Endodermal cell (in vitro differentiated cells): Measurements from ENCODE around the gene PTPRM. TPM values are rescaled to one million over a fixed set of nuclear protein-coding genes. Genes with fewer than 3 reads are reported as not detected.

Source experiments
- DNase-seq: peaks from one replicate; pipeline ENCODE4 v3.0.0-alpha.2; 2017
- H3K27ac ChIP-seq: 2 replicates; pipeline ENCODE4 v1.5.1; 2013; ENCODE audit warnings: mild to moderate bottlenecking, low read depth, low read length, moderate library complexity
- H3K27me3 ChIP-seq: 2 replicates; pipeline ENCODE4 v1.6.1; 2013; ENCODE audit warnings: mild to moderate bottlenecking, low read length, moderate library complexity; ENCODE audit not compliant: insufficient read depth, control insufficient read depth, poor library complexity, severe bottlenecking
- H3K36me3 ChIP-seq: 2 replicates; pipeline ENCODE4 v1.7.0; 2013; ENCODE audit warnings: mild to moderate bottlenecking, low read length, moderate library complexity; ENCODE audit not compliant: control insufficient read depth, insufficient read depth
- H3K4me1 ChIP-seq: one replicate; pipeline ENCODE4 v1.7.0; 2013; ENCODE audit warnings: low read length; ENCODE audit not compliant: control insufficient read depth, insufficient read depth
- H3K4me3 ChIP-seq: 2 replicates; pipeline ENCODE4 v1.5.1; 2013; ENCODE audit warnings: mild to moderate bottlenecking, low read length, moderate library complexity
- H3K9ac ChIP-seq: 2 replicates; pipeline ENCODE4 v1.6.1; 2013; ENCODE audit warnings: mild to moderate bottlenecking, low read length, moderate library complexity; ENCODE audit not compliant: poor library complexity, severe bottlenecking; ENCODE audit errors: extremely low read depth
- H3K9me3 ChIP-seq: 2 replicates; pipeline ENCODE4 v1.6.1; 2013; ENCODE audit warnings: mild to moderate bottlenecking, low read length, moderate library complexity; ENCODE audit not compliant: control insufficient read depth
- H3K27ac Mint-ChIP-seq: 2 replicates; pipeline ENCODE4 v1.8.0; 2020; ENCODE audit warnings: mixed read lengths
- H3K27me3 Mint-ChIP-seq: 2 replicates; pipeline ENCODE4 v1.8.0; 2021; ENCODE audit warnings: mild to moderate bottlenecking, mixed read lengths; ENCODE audit not compliant: insufficient read depth
- H3K36me3 Mint-ChIP-seq: 2 replicates; pipeline ENCODE4 v1.8.0; 2020; ENCODE audit warnings: low read depth, mixed read lengths
- H3K4me1 Mint-ChIP-seq: 2 replicates; pipeline ENCODE4 v1.8.0; 2020; ENCODE audit warnings: mixed read lengths
- H3K4me3 Mint-ChIP-seq: 2 replicates; pipeline ENCODE4 v1.8.0; 2020; ENCODE audit warnings: mild to moderate bottlenecking, moderate library complexity, mixed read lengths
- H3K9me3 Mint-ChIP-seq: 2 replicates; pipeline ENCODE4 v1.8.0; 2020; ENCODE audit warnings: mild to moderate bottlenecking, mixed read lengths
- CTCF ChIP-seq: fragments of 200-600 bp; sonication (generic); conservative IDR thresholded peaks from 2 replicates; pipeline ENCODE4 v1.5.0; 2021; ENCODE audit warnings: antibody characterized with exemption, mild to moderate bottlenecking
- WGBS, 2 experiments: methylation state at CpG; one replicate each; pipeline versions ENCODE4 v1.1.5 to v1.1.7; 2013; ENCODE audit warnings: missing lambda C conversion rate in 2 of 2, mixed read lengths in 1 of 2; ENCODE audit not compliant: insufficient coverage in 1 of 2, insufficient read length in 1 of 2; 5-methylcytosine and 5-hydroxymethylcytosine counted together
- total RNA-seq, 2 donors: library from RNA; stranded (reverse); fragmentation: NEBNext Ultra II Directional in 1 of 2; extraction: Animal tissue kit (Norgen Biotek cat#: 25700) in 1 of 2; gene quantifications; 2 replicates in 1 of 2; 3 replicates in 1 of 2; pipeline ENCODE4 v1.2.1, GENCODE V29; 2021

Gene PTPRM
- total RNA-seq, 2 donors from 2014 or later: 47.2 to 57.6 TPM

- TF ChIP-seq CTCF: no peak
- H3K27ac ChIP-seq: no peak overlapping the region
Observed at GRCh38 chr18:7772510-7772888, 205.4 kb downstream of the PTPRM start.

GRCh38 chr18:7772951-7773350, 205.8 kb downstream of the PTPRM start:
- peaks cover 5% of the 10 kb centered on the region for H3K36me3 ChIP-seq
- DNase-seq: no peak
- no peak overlapping the region for H3K9ac ChIP-seq
- no peaks in the 10 kb centered on the region for H3K27me3 ChIP-seq
- no peak for TF ChIP-seq CTCF
- no peak overlapping the region for H3K4me3 Mint-ChIP-seq
- H3K9me3 Mint-ChIP-seq: no peaks in the 10 kb centered on the region
- no peaks in the 10 kb centered on the region for H3K9me3 ChIP-seq
- no peak overlapping the region for H3K4me3 ChIP-seq
- H3K27ac Mint-ChIP-seq: no peak overlapping the region
- no peaks in the 10 kb centered on the region for H3K4me1 ChIP-seq
- H3K36me3 Mint-ChIP-seq: no peaks in the 10 kb centered on the region
- peaks cover 5% of the 10 kb centered on the region for H3K4me1 Mint-ChIP-seq
- no peaks in the 10 kb centered on the region for H3K27me3 Mint-ChIP-seq
- H3K27ac ChIP-seq: no peak overlapping the region
- 100% methylated on average over 1 of the region's 2 CpGs; no CpG with 5 or more reads in 1 of the 2 experiments for WGBS, 2 experiments

More at GRCh38 chr18:7772510-7772888, 205.4 kb downstream of the PTPRM start:
- Histone ChIP-seq H3K4me1 (no peaks in the 10 kb centered on the region), H3K36me3 (peaks cover 4% of the 10 kb centered on the region), H3K4me3 (no peak overlapping the region), H3K9me3 (no peaks in the 10 kb centered on the region), H3K27me3 (no peaks in the 10 kb centered on the region), H3K9ac (no peak overlapping the region)
- no peaks in the 10 kb centered on the region for H3K9me3 Mint-ChIP-seq
- peaks cover 5% of the 10 kb centered on the region for H3K4me1 Mint-ChIP-seq
- no peak overlapping the region for H3K4me3 Mint-ChIP-seq
- DNase-seq: no peak
- no peaks in the 10 kb centered on the region for H3K27me3 Mint-ChIP-seq
- H3K36me3 Mint-ChIP-seq: no peaks in the 10 kb centered on the region
- no peak overlapping the region for H3K27ac Mint-ChIP-seq

GRCh38 chr18:7775128-7775527, 208.0 kb downstream of the PTPRM start:
- DNase-seq: no peak
- peaks cover 5% of the 10 kb centered on the region for H3K4me1 Mint-ChIP-seq
- no peak overlapping the region for H3K9ac ChIP-seq
- WGBS, 2 experiments: 86% methylated on average over 4 of the region's 4 CpGs; no CpG with 5 or more reads in 1 of the 2 experiments
- no peaks in the 10 kb centered on the region for H3K9me3 Mint-ChIP-seq
- no peaks in the 10 kb centered on the region for H3K27me3 ChIP-seq
- no peaks in the 10 kb centered on the region for H3K27me3 Mint-ChIP-seq
- H3K36me3 ChIP-seq: peaks cover 19% of the 10 kb centered on the region
- no peaks in the 10 kb centered on the region for H3K4me1 ChIP-seq
- no peak overlapping the region for H3K27ac ChIP-seq
- TF ChIP-seq CTCF: no peak
- H3K9me3 ChIP-seq: no peaks in the 10 kb centered on the region
- H3K36me3 Mint-ChIP-seq: no peaks in the 10 kb centered on the region
- no peak overlapping the region for H3K27ac Mint-ChIP-seq
- no peak overlapping the region for H3K4me3 Mint-ChIP-seq
- no peak overlapping the region for H3K4me3 ChIP-seq
